ENCODE data around the gene CARMIL1.

The CARMIL1 gene

DNA sequence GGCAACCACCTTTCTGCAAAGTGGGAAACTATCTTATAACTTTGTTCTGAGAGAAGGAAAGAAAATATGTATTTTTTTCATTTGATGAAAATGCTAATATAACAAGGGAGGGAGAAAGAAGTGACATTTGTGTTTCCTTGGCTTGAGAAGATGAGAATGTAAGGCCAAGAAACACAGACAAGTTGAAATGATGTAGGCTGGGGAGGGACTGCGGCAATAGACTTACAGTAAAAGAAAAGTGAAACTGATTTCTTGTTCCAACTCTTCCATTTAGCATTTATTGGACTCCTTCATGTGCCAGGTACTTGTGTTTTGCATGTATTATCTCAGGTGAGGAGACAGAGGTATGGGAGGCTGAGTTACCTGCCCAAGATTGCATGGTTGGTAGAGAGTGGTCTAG, 130.9 kb downstream of the CARMIL1 start:
- DNase-seq (ENCODE audit: low read depth): no peak

DNA sequence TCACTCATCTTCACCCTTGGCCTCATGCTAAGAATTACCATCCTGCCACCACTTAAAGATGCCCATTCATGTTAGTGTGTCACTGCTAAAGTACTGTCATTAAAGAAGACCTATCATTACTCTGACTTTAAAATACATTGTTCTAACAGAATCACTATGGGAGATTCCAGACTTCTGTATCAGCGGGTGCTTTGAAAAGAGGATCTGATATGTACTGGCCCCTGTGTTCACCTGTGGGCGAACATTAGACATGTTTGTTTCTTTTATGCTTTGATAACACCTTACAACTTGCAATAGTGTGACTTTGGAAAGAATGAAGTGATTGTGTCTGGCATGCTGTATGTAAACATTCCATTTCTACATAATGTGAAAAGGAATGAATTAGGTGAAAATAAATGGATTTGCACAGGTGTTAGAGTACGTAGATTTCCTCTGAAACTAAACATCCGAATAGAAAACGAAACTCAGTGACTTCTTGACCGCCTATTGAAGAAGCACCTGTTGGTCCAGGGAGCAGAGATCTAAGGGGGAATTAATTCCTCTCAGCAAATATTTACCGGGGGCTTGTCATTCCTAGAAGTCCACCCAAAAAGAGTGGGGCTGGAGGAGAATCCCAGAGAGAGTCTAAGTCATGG, 132.3 kb downstream of the CARMIL1 start:
- DNase-seq (ENCODE audit: low read depth): no peak

GRCh38 chr6:25413207-25413905, 134.2 kb downstream of the CARMIL1 start:
- DNase-seq (ENCODE audit: low read depth): no peak

DNA sequence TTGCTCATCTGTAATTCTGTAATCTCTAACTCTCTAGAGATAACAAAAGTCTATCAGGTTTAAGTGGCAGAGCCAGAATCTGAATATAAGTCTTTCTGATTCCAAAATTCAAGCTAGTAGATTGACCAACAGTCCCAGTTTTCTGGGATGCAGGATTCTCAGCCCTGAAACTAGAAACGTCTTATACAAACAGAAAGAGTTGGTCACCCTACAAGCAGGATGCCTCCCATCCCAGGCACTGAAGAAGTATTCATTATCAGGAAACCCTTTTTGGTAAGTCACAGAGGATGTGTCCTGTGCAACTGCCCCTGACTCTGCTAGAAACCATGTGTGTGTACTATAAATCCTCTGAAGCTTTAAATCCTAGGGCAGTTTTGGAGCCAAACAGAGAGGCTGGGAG, 135.0 kb downstream of the CARMIL1 start:
- DNase-seq (ENCODE audit: low read depth): no peak

- no peak for DNase-seq (ENCODE audit: low read depth)
Measured at GRCh38 chr6:25414755-25415154, 135.6 kb downstream of the CARMIL1 start.

GRCh38 chr6:25415274-25415673, 136.1 kb downstream of the CARMIL1 start:
- DNase-seq (ENCODE audit: low read depth): no peak

- no peak for DNase-seq (ENCODE audit: low read depth)
Measured at GRCh38 chr6:25415701-25416100, 136.5 kb downstream of the CARMIL1 start.

DNA sequence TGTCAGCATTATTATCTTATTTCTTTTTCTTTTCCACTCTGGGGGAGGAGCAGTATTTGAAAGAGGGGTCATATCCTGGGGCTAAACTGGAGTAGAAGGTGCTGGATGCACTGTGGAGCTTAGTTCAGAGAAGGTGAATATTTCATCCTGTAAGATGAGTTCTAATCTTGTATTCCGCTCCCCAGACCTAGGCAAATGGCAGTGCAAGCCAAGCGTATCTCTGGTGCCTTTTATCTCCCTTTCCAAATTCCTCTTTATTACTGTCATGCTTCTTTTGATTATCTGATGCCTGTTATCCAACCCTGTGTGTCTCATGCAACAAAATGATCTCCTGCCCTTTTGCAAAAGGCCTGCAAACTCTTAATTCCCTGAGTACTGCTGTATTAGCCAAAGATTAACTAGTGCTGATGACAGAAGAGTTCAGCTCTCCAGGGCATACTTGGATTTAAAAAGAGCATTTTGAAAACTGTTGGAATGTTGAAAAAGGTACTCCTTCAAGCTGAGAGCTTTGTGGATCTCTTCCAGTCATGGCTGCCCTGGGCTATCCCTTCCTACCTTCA, 138.0 kb downstream of the CARMIL1 start:
- DNase-seq (ENCODE audit: low read depth): no peak

- no peak for DNase-seq (ENCODE audit: low read depth)
Measured at GRCh38 chr6:25418454-25419052, 139.4 kb downstream of the CARMIL1 start.

DNA sequence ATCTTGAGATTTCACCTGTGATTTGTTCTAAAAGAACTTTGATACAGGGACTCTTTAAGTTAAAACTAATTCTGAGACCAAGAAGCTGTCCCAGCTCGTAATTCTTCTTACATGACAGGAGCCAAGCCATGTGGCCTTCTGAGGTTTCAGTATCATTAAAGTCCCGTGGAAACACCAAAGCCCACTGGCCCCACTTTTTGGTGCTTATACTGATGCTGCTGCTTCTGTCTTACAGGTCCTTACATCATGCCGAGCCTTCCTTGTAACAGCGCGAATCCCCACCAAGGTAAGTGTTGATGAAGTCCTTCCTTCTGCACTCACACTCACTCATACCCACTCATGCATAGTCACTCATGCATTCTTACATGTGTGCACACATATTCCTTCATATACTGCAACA, 140.7 kb downstream of the CARMIL1 start:
- no peak for DNase-seq (ENCODE audit: low read depth)

GRCh38 chr6:25423358-25423757, 144.2 kb downstream of the CARMIL1 start:
- DNase-seq (ENCODE audit: low read depth): no peak

- DNase-seq (ENCODE audit: low read depth): no peak
Measured at GRCh38 chr6:25424303-25424702, 145.1 kb downstream of the CARMIL1 start.

GRCh38 chr6:25427549-25427948, 148.4 kb downstream of the CARMIL1 start:
- no peak for DNase-seq (ENCODE audit: low read depth)

GRCh38 chr6:25428758-25429317, 149.7 kb downstream of the CARMIL1 start:
- no peak for DNase-seq (ENCODE audit: low read depth)

DNA sequence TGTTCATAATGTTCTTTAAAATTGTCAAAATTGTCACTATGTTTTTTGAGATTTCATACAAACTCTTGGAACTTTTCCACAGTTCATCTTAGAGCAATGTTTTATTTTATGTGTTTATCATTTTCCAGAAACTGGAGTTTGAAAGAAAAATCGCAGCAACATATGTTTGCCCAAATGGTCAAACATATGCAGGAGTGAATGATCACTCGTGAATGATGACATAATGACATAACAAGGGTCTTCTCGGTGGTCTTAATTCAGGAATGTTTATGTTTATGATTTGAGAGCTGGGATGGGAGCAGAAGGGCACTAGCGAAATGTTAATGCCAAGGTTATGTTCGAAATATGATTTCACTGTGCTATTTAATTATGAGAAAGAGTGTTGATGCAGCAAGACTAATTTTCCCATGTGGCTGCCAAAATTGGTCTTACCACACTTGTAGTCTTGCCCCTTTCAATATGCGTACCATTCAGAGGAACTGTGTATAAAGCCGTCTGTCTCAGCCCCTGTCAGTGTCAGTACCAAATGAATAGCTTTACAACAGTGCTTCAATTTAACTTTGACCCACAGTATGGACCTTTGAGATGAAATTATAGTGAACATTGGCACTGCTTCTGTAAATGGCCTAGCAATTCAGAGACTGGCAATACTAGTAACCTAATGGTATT, 152.3 kb downstream of the CARMIL1 start:
- no peak for DNase-seq (ENCODE audit: low read depth)

GRCh38 chr6:25431975-25432307, 152.8 kb downstream of the CARMIL1 start:
- DNase-seq (ENCODE audit: low read depth): no peak

- no peak for DNase-seq (ENCODE audit: low read depth)
Measured at GRCh38 chr6:25434921-25435320, 155.7 kb downstream of the CARMIL1 start.

DNA sequence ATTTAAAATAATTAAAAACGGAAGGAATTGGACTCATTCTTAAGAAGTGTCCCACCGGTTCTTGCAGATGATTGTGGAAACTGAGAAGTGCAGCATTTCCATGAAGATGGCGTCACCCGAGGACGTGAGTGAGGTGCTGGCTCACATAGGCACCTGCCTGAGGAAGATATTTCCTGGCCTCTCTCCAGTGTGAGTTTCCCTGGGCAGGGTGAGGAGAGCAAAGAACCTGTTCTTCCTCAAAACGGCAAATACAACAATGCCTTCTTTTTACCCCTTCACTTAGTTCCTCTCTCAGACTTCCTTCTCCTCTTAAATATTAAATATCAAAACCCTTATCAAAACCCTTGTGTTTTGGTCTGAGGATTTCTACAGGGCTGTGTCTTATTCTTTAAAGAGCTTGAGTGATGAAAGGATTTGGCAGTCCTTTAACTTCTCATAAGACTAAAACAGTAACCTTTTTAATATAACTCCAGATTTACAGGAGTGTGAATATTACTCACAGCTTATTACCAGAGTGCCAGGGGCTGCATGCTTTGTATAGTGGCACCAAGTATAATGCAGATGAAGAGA, 156.3 kb downstream of the CARMIL1 start:
- no peak for DNase-seq (ENCODE audit: low read depth)

DNA sequence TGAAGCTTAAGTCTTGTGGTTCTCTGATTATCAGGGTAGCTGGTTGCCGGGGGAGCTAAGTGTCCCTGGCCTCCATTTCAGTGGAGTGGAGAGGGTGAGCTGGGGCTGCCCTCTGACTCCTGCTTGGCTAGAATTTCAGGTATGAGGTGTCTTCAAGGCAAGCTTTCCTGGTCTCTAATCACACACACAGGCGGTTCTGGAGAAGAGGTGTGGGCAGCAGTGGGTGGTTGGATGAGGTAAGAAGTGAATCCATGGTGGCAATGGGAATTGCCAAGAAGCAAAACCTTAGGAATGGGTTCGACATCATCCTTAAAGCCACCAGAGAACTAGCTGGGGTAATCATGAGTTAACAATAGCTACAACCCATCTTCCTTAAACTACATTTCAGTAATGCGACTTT, 157.6 kb downstream of the CARMIL1 start:
- no peak for DNase-seq (ENCODE audit: low read depth)

DNA sequence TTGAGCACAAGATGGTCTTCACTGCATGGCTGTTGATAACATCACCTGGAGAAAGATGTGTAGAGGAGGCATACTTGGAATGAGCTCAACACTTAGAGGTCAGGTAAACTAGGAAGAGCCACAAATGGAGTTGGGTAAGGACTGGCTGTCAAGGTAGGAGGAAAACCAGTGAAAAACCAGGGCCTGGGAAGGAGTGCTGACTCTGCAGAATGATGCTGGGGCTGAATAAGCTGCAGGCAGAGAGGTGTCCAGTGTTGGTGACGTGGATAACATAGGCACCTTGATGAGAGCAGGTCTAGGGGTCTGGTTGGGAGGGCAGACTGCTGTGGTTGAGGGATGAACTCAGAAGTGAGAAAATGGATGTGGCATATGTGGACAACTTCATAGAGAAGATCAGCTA, 160.2 kb downstream of the CARMIL1 start:
- no peak for DNase-seq (ENCODE audit: low read depth)

DNA sequence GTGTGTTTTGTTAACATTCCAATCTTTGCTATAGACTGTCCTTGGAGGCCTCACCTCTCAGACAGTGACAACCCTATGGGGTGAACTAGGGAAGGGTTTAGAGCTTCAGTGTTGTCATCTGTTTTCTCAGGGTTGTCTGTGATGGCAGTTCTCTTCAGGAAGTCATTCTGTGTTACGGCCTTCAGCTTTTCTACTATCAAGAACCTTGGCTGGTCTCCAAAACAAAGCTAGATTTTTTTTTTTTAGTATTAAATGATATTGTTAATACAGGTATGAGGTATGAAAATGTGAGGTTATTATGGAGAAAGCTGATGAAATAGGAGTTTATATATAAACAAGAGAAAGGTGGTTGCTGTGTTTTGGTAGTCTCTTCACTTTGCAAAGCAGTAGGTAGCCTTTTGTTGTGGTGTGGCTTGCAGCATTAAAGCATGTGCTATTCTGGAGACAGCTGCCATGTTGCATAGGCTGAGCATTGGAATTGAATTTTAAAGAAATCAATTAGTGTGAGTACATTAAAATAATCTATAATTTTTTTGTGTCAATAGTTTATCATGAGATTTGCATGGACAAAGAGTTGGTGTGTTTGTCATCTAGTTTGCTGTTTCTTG, 162.6 kb downstream of the CARMIL1 start:
- DNase-seq (ENCODE audit: low read depth): no peak

GRCh38 chr6:25442898-25443297, 163.7 kb downstream of the CARMIL1 start:
- DNase-seq (ENCODE audit: low read depth): no peak
